Neural crest cell (in vitro differentiated cells): ENCODE measurements around the gene SLC4A7. TPM values are rescaled to one million over a fixed set of nuclear protein-coding genes. Genes with fewer than 3 reads are reported as not detected.

Experiments
- DNase-seq: peaks from one replicate; pipeline ENCODE4 v3.0.0; 2021; ENCODE audit warnings: low read depth, mixed read lengths, low spot score
- H3K27ac Mint-ChIP-seq: one replicate; pipeline ENCODE4 v1.8.0; 2021; ENCODE audit warnings: mild to moderate bottlenecking, mixed read lengths; ENCODE audit not compliant: unreplicated experiment
- H3K27me3 Mint-ChIP-seq: 2 replicates; pipeline ENCODE4 v1.8.0; 2021; ENCODE audit warnings: low read depth, mild to moderate bottlenecking, mixed read lengths
- H3K36me3 Mint-ChIP-seq: 2 replicates; pipeline ENCODE4 v1.8.0; 2021; ENCODE audit warnings: low read depth, mild to moderate bottlenecking, mixed read lengths
- H3K4me1 Mint-ChIP-seq: 2 replicates; pipeline ENCODE4 v1.8.0; 2021; ENCODE audit warnings: mixed read lengths
- H3K4me3 Mint-ChIP-seq: one replicate; pipeline ENCODE4 v1.8.0; 2021; ENCODE audit warnings: mild to moderate bottlenecking, mixed read lengths
- H3K9me3 Mint-ChIP-seq: 2 replicates; pipeline ENCODE4 v1.8.0; 2021; ENCODE audit warnings: mixed read lengths
- CTCF ChIP-seq: fragments of 200-600 bp; sonication (generic); conservative IDR thresholded peaks from 2 replicates; pipeline ENCODE4 v1.5.0; 2021; ENCODE audit warnings: antibody characterized with exemption, mild to moderate bottlenecking
- total RNA-seq: library from RNA; stranded (reverse); gene quantifications from 2 replicates; pipeline ENCODE4 v1.2.1, GENCODE V29; 2021

The SLC4A7 gene
- total RNA-seq, 1 donor from 2014 or later, result 63.9 TPM

- Mint-ChIP-seq H3K27ac (no peak overlapping the region), H3K4me3 (no peak overlapping the region), H3K9me3 (no peaks in the 10 kb centered on the region), H3K36me3 (no peaks in the 10 kb centered on the region), H3K4me1 (peaks cover 5% of the 10 kb centered on the region), H3K27me3 (no peaks in the 10 kb centered on the region)
- TF ChIP-seq CTCF, result no peak
- DNase-seq, result no peak
Observed at GRCh38 chr3:27354588-27355203, 129.5 kb downstream of the SLC4A7 start.

- H3K4me1 Mint-ChIP-seq, result peaks cover 5% of the 10 kb centered on the region
- H3K27me3 Mint-ChIP-seq, result no peaks in the 10 kb centered on the region
- no peaks in the 10 kb centered on the region for H3K9me3 Mint-ChIP-seq
- no peak for DNase-seq
- no peak overlapping the region for H3K4me3 Mint-ChIP-seq
- TF ChIP-seq CTCF, result no peak
- H3K36me3 Mint-ChIP-seq, result no peaks in the 10 kb centered on the region
- H3K27ac Mint-ChIP-seq, result no peak overlapping the region
Observed at GRCh38 chr3:27354161-27354560, 130.0 kb downstream of the SLC4A7 start.

GRCh38 chr3:27353221-27353620 is 131.0 kb downstream of the SLC4A7 start:
- DNase-seq, result no peak
- no peak for TF ChIP-seq CTCF
- H3K4me3 Mint-ChIP-seq, result no peak overlapping the region
- H3K4me1 Mint-ChIP-seq, result peaks cover 5% of the 10 kb centered on the region
- no peak overlapping the region for H3K27ac Mint-ChIP-seq
- no peaks in the 10 kb centered on the region for H3K27me3 Mint-ChIP-seq
- H3K9me3 Mint-ChIP-seq, result no peaks in the 10 kb centered on the region
- no peaks in the 10 kb centered on the region for H3K36me3 Mint-ChIP-seq

GRCh38 chr3:27352047-27352446 is 132.1 kb downstream of the SLC4A7 start:
- no peak for TF ChIP-seq CTCF
- DNase-seq, result no peak
- no peak overlapping the region for H3K27ac Mint-ChIP-seq

GRCh38 chr3:27349832-27350231 is 134.4 kb downstream of the SLC4A7 start:
- TF ChIP-seq CTCF, result no peak
- DNase-seq, result no peak
- H3K4me1 Mint-ChIP-seq, result peaks cover 5% of the 10 kb centered on the region
- no peak overlapping the region for H3K27ac Mint-ChIP-seq
- H3K4me3 Mint-ChIP-seq, result no peak overlapping the region
- no peaks in the 10 kb centered on the region for H3K36me3 Mint-ChIP-seq
- H3K9me3 Mint-ChIP-seq, result no peaks in the 10 kb centered on the region
- no peaks in the 10 kb centered on the region for H3K27me3 Mint-ChIP-seq

More at GRCh38 chr3:27352047-27352446, 132.1 kb downstream of the SLC4A7 start:
- no peaks in the 10 kb centered on the region for H3K9me3 Mint-ChIP-seq
- H3K4me3 Mint-ChIP-seq, result no peak overlapping the region
- H3K36me3 Mint-ChIP-seq, result no peaks in the 10 kb centered on the region
- peaks cover 5% of the 10 kb centered on the region for H3K4me1 Mint-ChIP-seq
- no peaks in the 10 kb centered on the region for H3K27me3 Mint-ChIP-seq
